Measurements from ENCODE around the gene UBALD1. TPM values are rescaled to one million over a fixed set of nuclear protein-coding genes. Genes with fewer than 3 reads are reported as not detected.

UBALD1 gene
- total RNA-seq, 1 donor from 2014 or later: 0.97 TPM

DNA sequence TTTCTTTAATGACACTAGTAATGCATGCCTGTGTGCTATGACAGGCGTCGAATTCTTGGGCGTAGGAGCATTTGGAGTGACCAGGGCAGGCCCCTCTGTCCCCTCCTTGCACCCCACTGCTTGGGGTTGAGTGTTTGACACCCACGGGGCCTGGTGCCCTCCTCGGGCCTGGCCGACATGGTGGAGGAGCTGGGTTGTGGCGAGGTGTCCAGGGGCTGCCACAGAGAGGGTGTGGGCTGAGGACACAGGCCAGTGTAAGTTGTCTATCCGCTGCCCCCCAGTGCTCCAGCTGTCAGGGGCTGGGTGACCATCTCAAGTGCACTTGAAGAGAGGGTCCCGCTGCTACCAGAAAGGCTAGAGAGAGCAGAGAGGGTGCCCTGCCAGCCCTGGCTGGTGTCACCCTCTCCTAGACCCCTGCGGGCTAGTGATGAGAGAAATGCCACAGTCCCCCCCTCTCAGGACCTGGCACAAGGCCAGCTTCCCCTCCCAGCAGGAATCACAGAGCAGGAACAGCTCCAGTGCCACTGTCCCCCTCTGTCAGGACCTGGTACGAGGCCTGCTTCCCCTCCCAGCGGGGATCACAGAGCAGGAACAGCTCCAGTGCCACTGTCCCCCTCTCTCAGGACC, 40.4 kb upstream of the UBALD1 start:
- Mint-ChIP-seq H3K4me3 (no peak overlapping the region), H3K9me3 (no peaks in the 10 kb centered on the region), H3K27ac (no peak overlapping the region), H3K4me1 (peaks cover 7% of the 10 kb centered on the region), H3K27me3 (ENCODE audit: insufficient read depth, low read depth) (peaks cover 4% of the 10 kb centered on the region), H3K36me3 (peaks cover 3% of the 10 kb centered on the region)
- Histone ChIP-seq H3K27ac (no peak overlapping the region), H3K4me3 (no peak overlapping the region), H3K4me2 (no peak overlapping the region), H3K79me2 (ENCODE audit: low read depth) (no peaks in the 10 kb centered on the region), H3K4me1 (no peaks in the 10 kb centered on the region), H3K9ac (no peak overlapping the region), H4K20me1 (ENCODE audit: low read depth) (no peaks in the 10 kb centered on the region), H3K9me3 (ENCODE audit: low read depth) (no peaks in the 10 kb centered on the region), H3K36me3 (no peaks in the 10 kb centered on the region), H3K27me3 (no peaks in the 10 kb centered on the region), H2AFZ (replicated peaks) (no peak overlapping the region), H3F3A (ENCODE audit: low read depth) (no peaks in the 10 kb centered on the region)
- DNase-seq (ENCODE audit: low spot score): no peak
- TF ChIP-seq EZH2phosphoT487 (IDR thresholded peaks at IDR 0.05) (no peak), EZH2 (IDR thresholded peaks at IDR 0.05) (no peak)
- TF ChIP-seq, protein P1, sequence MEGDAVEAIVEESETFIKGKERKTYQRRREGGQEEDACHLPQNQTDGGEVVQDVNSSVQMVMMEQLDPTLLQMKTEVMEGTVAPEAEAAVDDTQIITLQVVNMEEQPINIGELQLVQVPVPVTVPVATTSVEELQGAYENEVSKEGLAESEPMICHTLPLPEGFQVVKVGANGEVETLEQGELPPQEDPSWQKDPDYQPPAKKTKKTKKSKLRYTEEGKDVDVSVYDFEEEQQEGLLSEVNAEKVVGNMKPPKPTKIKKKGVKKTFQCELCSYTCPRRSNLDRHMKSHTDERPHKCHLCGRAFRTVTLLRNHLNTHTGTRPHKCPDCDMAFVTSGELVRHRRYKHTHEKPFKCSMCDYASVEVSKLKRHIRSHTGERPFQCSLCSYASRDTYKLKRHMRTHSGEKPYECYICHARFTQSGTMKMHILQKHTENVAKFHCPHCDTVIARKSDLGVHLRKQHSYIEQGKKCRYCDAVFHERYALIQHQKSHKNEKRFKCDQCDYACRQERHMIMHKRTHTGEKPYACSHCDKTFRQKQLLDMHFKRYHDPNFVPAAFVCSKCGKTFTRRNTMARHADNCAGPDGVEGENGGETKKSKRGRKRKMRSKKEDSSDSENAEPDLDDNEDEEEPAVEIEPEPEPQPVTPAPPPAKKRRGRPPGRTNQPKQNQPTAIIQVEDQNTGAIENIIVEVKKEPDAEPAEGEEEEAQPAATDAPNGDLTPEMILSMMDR (IDR thresholded peaks at IDR 0.05): no peak

DNA sequence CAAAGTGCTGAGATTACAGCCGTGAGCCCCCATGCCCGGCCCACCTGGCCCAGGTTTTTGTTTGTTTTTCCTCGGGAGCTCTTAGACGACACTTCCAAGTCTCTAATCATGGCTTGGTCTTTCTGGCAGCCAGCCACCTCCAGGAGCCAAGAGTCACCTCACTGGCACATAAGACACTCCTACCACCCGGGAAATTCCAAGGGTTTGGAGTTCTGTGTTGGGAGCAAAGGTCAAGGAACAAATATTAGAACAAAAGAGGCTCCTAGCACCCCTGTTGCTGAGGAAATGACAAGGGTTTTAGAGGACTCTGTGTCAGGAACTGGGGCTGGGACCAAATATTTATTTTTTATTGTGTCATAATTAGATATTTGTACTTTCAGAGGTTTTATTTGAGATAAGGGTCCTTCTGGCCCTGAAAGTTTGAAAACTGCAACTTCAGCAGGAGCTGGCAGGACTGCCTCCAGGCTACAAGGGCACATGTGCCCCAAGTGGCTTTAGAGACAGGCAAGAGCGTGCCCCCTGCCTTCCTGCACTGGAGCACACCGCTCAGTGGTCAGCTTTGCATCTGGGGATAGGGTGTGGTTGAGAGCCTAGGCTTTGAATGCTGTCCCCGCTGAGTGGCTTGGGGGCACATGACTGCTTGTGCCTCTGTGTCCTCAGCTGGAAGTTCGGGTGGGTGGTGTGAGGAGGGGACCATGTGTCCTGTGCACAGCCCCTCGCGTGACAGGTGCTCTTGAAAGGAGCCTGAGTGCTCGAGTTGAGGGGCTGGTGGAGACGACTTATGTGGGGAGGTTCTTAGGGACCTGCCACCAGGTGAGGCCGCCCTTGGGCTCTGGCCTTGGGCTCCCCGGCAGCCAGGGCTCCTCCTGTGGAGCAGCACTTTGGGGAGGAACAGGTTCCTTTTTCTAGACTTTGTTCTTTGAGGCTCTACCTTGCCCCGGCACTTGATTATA, 39.6 kb upstream of the UBALD1 start:
- Histone ChIP-seq H3K4me3 (no peak overlapping the region), H3K27me3 (no peaks in the 10 kb centered on the region), H2AFZ (replicated peaks) (no peak overlapping the region), H4K20me1 (ENCODE audit: low read depth) (peaks cover 4% of the 10 kb centered on the region), H3K9me3 (ENCODE audit: low read depth) (no peaks in the 10 kb centered on the region), H3K9ac (peak overlapping the region; percentile 42), H3K4me2 (no peak overlapping the region), H3K36me3 (no peaks in the 10 kb centered on the region), H3F3A (ENCODE audit: low read depth) (no peaks in the 10 kb centered on the region), H3K79me2 (ENCODE audit: low read depth) (no peaks in the 10 kb centered on the region), H3K4me1 (no peaks in the 10 kb centered on the region), H3K27ac (no peak overlapping the region)
- no peak overlapping the region for H3K27ac Mint-ChIP-seq
- DNase-seq (ENCODE audit: low spot score): no peak
- H3K4me1 Mint-ChIP-seq: no peaks in the 10 kb centered on the region
- H3K36me3 Mint-ChIP-seq: peaks cover 6% of the 10 kb centered on the region
- H3K4me3 Mint-ChIP-seq: no peak overlapping the region
- H3K9me3 Mint-ChIP-seq: peaks cover 3% of the 10 kb centered on the region
- TF ChIP-seq EZH2 (IDR thresholded peaks at IDR 0.05) (no peak), EZH2phosphoT487 (IDR thresholded peaks at IDR 0.05) (no peak)
- TF ChIP-seq, protein P1 (IDR thresholded peaks at IDR 0.05): no peak
- peaks cover 4% of the 10 kb centered on the region for H3K27me3 Mint-ChIP-seq (ENCODE audit: insufficient read depth, low read depth)

DNA sequence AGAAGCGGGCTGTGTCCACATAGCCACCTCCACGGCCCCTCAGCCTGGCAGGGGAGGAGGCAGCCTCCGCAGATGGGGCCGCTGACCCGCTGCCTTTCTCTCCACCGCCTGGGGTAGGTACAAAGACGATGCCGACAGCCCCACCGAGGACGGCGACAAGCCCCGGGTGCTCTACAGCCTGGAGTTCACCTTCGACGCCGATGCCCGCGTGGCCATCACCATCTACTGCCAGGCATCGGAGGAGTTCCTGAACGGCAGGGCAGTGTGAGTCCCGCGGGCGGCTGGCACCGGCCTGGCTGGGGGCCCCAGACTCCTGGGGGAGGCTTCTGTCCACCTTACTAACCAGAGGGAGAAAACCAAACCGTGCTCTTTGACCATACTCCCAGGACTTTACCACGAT, 37.9 kb upstream of the UBALD1 start:
- Histone ChIP-seq H3K9ac (no peak overlapping the region), H3K79me2 (ENCODE audit: low read depth) (peaks cover under 1% of the 10 kb centered on the region), H3K36me3 (no peaks in the 10 kb centered on the region), H3K4me2 (no peak overlapping the region), H3K27me3 (no peaks in the 10 kb centered on the region), H3F3A (ENCODE audit: low read depth) (no peaks in the 10 kb centered on the region), H3K4me3 (no peak overlapping the region), H4K20me1 (ENCODE audit: low read depth) (peaks cover 4% of the 10 kb centered on the region), H2AFZ (replicated peaks) (no peak overlapping the region), H3K4me1 (no peaks in the 10 kb centered on the region), H3K27ac (no peak overlapping the region), H3K9me3 (ENCODE audit: low read depth) (no peaks in the 10 kb centered on the region)
- DNase-seq (ENCODE audit: low spot score): no peak
- Mint-ChIP-seq H3K27me3 (ENCODE audit: insufficient read depth, low read depth) (peaks cover 7% of the 10 kb centered on the region), H3K36me3 (peaks cover 15% of the 10 kb centered on the region), H3K27ac (no peak overlapping the region), H3K4me1 (no peaks in the 10 kb centered on the region), H3K9me3 (peaks cover 9% of the 10 kb centered on the region), H3K4me3 (no peak overlapping the region)
- TF ChIP-seq, protein P1 (IDR thresholded peaks at IDR 0.05): no peak
- TF ChIP-seq EZH2phosphoT487 (IDR thresholded peaks at IDR 0.05) (no peak), EZH2 (IDR thresholded peaks at IDR 0.05) (no peak)
